ENCODE data around the gene LINC00305. TPM values are rescaled to one million over a fixed set of nuclear protein-coding genes. Genes with fewer than 3 reads are reported as not detected.

Gene LINC00305
- polyA plus RNA-seq, 1 experiment: not detected

- ChIA-PET POLR2A (no interaction called here), CTCF (no interaction called here)
- no peak for DNase-seq (ENCODE audit: low read depth, low spot score)
- no peak for TF ChIP-seq CTCF (IDR thresholded peaks at IDR 0.05; ENCODE audit: low read depth, low read length)
- Histone ChIP-seq H3K9me3 (ENCODE audit: control insufficient read depth, insufficient read depth, low read length) (no peaks in the 10 kb centered on the region), H3K27ac (ENCODE audit: low read depth, low read length) (no peak overlapping the region), H3K4me3 (ENCODE audit: low read depth, low read length) (no peak overlapping the region), H3K27me3 (ENCODE audit: control insufficient read depth, insufficient read depth, low read length) (no peaks in the 10 kb centered on the region)
Measured at GRCh38 chr18:64032312-64032711, 116.6 kb downstream of the LINC00305 start.

- peaks cover 2% of the 10 kb centered on the region; the same call in 1 of the 2 replicates for H3K9me3 ChIP-seq (ENCODE audit: control insufficient read depth, insufficient read depth, low read length)
- no peak overlapping the region for H3K4me3 ChIP-seq (ENCODE audit: low read depth, low read length)
- ChIA-PET CTCF (no interaction called here), POLR2A (no interaction called here)
- H3K27me3 ChIP-seq (ENCODE audit: control insufficient read depth, insufficient read depth, low read length): no peaks in the 10 kb centered on the region
- DNase-seq (ENCODE audit: low read depth, low spot score): no peak
- no peak overlapping the region for H3K27ac ChIP-seq (ENCODE audit: low read depth, low read length)
- no peak for TF ChIP-seq CTCF (IDR thresholded peaks at IDR 0.05; ENCODE audit: low read depth, low read length)
Measured at GRCh38 chr18:64031411-64031810, 117.5 kb downstream of the LINC00305 start.

Other genes with a start within 250 kb of the LINC00305 start
- gene SERPINB10, start 241.1 kb downstream of the LINC00305 start, polyA plus RNA-seq (2011; rRNA removed): 0.19 TPM in 1 of 2 replicates, not detected in the other
- gene HMSD, start 199.8 kb downstream of the LINC00305 start, polyA plus RNA-seq (2011; rRNA removed): 0.63 and 1.2 TPM in 2 replicates
- gene SERPINB8, start 179.0 kb downstream of the LINC00305 start, polyA plus RNA-seq (2011; rRNA removed): 14.7 and 17.9 TPM in 2 replicates

Data from AG04450 (cell line).